NCI-H82 treated with DMSO at 0.1 percent for 48 hours (cell line): Measurements from ENCODE around the gene EPHB2.

Experiments
- DNase-seq: peaks from one replicate; lab custom pipeline; 2025; ENCODE audit not compliant: unreplicated experiment; lab: John Stamatoyannopoulos, UW

Gene EPHB2

DNA sequence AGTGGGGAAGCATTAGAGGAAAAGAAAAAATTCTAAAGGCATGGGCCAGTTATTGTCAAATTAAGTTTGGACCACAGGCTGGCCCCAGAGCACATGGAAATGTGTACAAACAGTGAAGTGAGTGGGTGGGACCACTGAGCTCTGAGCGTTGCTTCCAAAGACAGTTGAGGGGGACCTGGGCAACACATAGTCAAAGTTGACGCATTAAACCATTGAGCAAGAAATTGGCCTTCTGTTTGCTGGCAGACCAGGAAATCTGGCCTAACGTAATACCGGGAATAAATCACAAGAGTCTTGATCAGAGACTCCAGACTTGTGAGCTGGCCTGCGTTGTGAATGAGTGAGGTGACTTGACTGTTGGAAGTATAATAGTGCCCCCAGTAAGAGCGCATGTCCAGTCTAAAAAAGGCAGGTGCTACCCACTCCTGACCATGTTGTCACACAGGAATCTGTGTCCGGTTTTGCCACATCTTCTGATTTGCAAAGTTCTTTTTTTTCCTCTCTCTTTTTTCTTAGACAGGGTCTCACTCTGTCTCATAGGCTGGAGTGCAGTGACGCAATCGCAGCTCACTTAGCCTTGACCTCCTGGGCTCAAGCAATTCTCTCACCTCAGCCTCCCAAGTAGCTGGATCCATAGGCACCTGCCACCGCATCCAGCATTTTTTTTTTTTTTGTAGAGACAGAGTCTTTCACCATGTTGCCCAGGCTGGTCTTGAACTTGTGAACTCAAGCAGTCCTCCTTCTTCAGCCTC is 10.7 kb downstream of the EPHB2 start:
- DNase-seq, result no peak

DNA sequence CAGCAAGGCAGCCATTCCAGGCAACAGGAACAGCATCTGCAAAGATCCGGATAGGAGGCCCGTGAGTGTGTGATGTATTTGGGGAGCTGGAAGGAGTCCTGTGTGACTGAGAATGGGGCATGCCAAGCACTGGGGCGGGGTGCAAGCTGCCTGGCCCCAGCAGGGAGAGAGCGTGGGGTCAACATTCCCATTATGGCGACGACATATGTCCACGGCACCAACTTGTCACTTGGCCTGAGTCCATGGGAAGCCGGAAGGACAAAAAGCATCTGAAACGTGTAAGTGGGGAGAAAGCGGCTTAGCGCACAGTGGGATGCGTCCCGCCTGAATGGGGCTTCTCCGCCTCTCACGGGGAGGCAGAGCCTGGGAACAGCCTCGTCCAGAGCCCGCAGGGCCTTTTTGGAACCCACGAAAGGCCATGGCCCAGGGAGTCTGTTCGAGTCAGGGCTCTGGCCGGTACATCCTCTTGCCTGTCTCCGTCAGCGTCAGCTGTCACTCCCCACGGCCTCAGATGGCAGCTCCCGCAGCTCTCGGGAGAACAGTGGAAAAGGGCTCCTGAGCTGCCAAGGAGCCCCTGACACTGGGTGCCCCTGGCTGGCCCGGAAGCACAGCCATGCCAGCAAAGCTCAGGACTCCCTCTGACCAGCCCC is 12.4 kb downstream of the EPHB2 start:
- DNase-seq, result no peak

DNA sequence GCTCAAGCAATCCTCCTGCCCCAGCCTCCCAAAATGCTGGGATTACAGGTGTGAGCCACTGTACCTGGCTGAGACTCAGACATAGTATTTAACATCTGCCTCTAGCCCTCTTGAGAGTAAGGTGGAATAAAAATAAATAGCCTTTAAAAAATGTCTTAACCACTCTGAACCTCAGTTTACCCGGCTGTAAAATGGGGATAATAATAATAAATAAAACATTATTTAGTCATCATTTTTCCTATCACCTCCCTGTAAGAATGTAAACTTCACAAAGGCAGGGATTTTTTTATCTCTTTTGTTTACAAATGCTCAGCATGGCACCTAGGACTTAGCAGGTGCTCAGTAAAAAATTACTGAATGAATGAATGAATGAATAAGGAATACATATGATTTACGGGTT is 17.2 kb downstream of the EPHB2 start:
- DNase-seq, result no peak

DNA sequence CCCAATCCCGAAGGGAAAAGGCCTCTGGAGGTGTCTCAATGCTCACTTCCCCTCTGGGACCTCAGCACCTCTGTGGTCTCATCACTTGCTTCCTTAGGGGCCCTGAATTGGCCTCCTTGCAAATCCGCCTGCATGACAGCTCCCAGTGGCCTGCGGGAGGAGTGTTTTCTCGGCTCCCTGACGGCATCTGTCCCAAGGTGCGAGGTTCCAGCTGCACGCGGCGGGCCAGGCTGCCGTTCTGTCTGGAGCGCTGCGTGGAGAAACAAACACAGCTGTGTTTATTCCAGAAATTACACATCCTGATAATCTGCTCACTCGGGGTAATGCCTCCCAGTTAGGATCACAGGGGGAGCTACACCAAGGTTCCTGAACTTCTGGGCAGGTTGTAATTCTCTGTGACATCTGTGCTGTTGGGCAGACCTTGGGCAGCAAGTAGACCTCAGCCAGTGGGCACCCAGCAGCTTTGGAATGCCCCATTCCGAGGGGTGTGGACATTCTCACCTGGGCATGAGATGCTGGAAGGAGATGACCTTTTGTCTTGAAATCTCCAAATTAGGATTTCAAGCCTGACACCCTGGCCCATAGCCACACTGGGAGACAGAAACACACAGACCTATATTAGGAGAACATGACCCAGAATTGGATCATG is 18.2 kb downstream of the EPHB2 start:
- DNase-seq, result peak; percentile 41

DNA sequence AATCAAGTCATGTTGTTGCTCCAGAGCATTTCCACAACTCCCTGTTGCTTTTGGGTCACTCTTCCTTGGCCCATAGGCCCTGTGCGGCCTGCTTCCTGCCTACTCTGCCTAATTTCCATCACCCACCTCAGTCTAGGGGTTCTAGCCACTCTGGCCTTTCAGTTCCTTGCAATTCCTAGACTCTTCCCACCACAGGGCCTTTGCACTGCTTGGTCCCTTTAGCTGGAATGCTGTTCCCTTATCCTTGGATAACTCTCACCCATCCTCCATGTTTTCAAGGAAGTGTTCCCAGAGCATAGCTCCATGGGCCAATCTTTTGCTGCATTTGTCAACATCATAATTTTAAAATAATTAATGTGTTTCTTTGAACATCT is 18.7 kb downstream of the EPHB2 start:
- DNase-seq, result no peak

DNA sequence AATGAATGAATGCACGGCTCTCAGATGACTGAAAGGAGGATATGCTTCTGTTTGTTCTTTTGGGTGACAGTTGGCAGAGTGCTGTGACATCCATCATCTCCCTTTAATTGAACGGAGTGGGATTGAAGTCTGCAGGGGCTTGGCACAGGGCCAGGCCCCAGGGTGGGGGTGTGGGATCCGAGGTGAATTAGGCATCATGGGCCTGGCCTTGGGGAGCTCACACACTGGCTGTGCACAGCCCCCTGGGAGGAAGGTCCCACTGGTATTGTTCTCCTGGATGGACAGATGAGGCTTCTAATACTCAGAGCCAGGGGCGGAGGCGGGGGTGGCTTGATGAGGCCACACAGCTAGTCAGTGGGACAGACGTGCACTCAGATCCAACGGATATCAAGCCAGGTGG is 19.3 kb downstream of the EPHB2 start:
- DNase-seq, result peak; percentile 85

DNA sequence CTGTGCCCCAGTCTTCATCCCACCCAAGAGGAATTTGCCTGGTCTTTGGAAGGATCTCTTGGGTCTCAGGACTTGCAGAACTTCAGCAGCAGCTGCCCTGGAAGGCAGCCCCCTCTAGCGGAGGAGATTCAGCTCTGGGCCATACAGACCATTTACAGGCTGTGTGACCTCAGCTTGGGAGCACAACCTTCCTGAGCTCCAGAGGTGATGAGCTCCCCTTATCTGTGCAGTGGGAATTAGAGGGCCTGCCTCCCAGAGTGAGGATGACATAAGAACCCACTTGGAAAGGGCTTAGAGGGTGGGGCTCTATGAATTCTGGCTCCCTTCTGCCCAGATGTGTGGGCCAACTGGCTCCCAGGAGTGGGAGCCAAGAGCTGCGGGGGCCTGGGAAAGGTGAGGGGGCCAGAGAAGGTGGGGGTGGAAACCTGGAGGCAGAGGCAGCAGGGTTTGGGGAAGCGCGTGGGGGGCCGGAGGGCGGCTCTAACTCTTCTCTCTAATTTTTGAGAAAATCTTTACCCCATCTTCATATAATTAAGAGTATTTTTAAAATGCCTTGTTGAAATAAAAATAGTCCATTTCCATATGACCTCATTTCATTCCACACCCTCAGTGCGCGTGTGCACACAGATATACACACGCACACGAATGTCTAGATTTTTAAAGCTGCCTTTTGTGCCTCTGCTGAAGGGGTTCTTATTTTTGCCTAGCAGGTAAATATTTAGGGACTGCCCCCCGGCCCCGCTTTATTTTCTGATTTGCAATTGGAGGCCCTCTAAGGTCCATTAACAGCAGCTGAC is 21.5 kb downstream of the EPHB2 start:
- no peak for DNase-seq

DNA sequence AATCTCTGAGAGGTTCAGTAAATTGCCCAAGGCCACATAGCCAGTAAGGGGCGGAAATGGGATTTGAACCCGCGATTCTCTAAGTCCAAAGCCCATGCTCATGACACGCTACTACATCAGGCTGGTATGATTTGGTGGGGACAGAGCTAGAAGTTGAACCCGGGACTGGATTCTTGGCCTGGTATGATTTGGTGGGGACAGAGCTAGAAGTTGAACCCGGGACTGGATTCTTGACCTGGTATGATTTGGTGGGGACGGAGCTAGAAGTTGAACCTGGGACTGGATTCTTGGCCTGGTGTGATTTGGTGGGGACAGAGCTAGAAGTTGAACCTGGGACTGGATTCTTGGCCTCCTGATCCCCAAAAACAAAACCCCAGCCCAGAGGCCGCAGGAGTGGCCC is 23.0 kb downstream of the EPHB2 start:
- DNase-seq, result no peak

DNA sequence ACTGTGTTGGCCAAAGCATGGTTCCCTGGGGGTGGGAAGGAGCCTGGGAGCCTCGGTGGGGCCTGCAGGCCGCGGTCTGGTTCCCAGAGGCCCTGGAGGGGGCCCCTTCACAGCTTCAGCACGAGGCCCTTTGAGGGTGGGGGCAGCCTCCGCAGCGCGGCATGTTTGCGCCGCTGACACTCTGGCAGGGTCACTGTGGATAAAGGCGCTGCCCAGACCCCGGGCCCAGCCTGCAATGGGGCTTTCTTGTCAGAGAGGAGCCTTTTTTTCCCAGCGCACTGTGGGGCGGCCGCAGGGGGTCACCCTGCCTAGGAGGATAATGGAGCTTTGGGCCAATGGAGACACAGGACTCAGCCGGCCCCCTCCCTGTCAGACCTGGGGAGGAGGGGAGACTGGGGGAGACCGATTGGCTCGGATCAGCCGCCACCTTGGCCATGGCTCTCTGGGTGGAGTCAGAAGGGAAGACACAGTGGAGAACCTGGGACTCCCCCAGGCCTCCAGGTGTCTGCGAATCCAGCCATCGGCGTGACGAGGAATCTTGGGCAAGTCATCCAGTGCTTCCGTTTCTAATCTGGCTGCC is 26.0 kb downstream of the EPHB2 start:
- DNase-seq, result no peak

DNA sequence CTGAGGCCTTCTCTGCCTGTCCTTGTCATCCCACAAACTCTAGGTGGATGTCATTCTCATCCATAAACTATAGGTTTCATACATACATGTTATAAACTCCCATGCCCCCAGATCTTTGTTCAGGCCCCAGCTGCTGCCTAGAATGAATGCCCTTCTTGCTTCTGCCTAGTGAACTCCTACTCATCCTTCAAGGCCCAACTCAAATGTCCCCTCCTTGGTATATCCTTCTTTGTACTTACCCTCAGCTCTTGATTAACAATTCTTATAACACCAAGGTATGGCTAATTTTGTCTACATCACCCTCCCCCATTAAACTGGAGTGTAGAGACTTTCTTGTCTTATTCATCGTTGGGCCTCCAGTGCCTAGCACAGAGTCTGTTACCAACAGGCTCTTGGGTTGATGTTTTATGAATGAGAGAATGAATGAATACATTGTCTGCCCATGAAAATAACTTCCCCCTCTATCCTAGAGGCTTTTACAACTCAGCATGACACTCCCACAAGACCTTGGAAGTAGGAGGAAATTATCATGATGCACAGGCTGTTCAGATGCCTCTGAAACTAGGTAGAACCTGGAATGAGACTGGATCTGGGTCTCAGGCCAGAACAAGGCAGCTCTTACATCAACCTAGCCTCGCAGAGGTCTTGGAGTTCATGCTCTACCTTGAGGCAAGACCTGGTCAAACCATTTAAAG is 26.9 kb downstream of the EPHB2 start:
- no peak for DNase-seq

DNA sequence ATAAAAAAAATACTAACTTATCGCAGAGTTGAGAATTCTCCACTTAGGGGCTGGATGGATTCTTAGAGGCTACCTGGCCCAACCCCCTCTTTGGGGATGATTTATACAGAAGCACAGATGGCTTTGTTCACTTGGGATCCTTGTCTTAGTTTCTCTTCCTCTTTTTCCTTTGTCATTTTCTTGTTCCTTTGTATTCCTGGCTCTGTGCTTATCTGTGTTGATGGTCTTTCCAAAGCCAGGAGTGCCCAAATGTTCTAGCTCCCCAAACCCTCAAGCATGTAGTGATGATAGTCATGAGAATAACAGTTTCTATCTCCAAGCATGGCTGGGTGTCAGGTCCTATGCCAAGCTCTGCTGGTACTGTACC is 27.4 kb downstream of the EPHB2 start:
- no peak for DNase-seq

DNA sequence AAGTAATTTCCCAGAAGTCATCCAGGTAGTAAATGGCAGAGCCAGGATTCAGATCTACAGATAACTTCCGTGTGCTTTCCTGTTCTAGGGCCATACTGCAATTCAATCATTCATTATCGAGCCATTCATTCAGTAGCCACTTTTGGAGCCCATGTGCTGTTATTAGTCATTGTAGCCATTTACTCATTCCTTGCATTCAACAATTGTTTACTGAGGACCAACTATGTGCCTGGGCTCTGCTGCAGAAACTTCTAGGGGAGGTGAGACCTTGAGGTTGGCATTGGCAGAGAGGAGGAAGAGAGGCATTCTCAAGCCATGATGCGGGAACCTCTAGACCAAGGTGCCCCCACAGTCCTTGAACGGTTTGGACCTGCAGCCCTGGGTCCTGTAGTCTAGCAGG is 27.9 kb downstream of the EPHB2 start:
- DNase-seq, result no peak

DNA sequence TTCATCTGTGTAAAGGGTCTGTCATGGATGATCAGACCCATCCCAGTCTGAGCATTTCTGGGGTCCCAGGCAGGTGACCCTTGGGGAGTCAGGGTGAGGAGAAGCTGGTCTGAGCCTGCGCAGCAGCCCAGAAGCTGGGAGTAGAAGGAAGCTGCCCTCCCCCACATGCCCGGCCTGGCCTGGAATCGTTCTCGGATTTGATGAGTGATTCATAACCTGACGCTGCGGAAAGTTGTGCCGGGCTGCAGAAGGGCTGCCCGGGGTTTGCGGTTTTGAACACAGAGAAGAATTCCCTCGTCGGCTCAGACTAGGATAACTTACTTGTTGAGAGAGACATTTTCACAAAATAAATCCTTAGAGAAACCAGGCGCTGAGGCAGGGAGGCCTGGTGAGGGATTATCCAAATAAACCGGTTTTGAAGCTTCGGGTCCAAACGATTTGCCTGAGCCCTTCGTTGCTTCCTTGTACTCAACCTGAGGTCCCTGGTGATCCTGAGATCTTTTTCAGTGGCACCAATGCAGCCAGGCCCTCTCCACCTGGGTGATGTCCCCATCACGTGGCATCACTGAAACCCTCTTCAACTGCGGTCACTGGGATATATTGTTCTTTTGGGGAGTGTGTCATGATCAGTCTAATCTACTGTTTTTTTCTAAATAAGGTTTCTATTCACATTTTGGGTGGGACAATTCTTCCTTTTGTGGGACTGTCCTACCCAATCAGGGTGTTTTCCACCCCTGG is 29.2 kb downstream of the EPHB2 start:
- no peak for DNase-seq

DNA sequence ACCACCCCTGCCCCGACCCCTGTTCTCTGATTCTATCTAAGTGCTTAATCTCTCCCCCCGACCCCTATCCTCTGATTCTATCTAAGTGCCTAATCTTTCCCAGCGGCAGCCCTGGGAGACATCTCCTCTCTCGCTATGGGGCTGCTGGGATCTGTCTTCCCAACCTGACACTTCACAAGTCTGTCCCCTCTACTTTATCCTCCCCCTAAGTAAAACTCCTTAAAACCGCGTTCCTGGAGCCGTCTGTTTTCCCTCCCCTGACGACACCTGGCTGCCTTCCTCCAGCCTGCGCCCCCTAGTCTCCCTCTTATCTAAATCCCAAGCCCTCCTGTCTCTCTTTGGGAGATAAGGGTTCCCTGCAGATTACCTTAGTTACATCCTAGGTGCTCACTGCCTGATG is 30.5 kb downstream of the EPHB2 start:
- peak; percentile 50 for DNase-seq

DNA sequence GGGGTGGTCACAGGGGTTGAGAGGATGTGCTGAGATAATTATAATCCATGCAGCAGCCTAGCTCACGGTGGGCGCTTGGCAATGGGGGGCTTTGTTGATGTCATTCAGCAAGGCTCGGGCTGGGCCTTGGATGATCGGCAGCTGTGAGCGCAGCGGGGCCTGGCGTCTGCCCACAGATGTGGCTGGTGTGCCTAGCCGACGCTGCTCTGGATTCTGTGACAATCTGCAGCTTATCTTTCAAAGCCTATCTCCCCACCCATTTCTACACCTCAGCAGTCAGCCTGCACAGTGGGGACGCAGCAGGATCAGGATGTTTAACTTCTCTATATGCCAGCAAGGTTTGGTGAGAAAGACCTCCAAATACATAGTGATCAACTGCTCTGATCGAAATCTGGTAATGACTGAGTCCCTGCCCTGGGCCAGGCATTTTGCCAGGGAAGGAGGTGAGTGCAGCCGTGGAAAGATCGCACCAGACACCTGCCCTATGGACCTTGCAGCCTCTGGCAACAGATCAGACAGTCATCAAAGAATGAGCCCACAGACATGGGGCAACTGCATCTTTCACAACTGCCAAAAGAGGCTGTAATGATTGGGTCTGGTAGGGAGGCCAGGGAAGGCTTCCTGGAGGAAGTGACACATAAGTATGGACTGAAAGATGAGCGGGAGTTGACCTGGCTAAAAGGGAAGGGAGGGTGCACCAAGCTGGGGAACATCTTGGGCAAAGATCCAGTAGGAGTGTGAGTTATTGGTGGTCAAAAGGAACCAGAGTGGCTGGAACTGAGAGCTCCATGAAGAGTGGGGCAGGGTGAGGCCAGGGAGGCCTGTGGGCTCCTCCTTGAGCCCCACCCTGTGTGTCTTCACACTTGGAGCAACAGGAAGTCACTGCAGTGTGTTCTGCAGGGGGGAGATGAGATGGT is 35.3 kb downstream of the EPHB2 start:
- no peak for DNase-seq

DNA sequence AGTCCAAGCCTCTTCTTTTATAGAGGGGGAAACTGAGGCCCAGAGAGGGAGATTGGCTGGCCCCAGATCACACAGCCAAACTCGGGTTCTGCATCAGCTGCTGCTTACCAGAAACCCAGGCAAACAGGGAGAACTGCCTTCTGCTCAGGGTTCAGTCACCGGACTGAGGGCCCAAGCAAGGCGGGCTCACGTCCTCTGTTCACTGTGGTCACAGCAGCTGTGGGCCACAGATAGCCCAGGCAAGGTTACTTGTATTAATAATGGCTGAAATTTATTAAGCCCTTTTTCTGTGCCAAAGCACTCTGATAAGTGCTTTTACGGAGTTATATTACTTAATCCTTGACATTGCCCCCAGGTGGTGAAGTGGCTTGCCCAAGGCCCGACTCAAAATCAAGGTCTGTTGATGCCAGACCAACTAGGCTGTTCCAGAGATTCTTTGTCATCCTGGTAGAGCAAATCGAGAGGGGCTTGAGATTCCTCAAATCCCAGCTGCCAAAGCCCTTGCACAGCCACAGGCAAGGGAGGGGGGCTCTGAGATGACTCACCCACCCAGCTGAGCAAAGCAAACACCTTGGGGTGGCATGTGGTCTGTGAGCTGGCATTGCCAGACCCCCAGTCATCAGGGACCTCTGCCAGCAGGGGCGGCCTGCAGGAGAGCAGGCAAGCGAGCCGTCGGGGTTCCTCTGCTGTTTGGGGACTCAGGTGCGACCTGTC is 36.5 kb downstream of the EPHB2 start:
- no peak for DNase-seq

DNA sequence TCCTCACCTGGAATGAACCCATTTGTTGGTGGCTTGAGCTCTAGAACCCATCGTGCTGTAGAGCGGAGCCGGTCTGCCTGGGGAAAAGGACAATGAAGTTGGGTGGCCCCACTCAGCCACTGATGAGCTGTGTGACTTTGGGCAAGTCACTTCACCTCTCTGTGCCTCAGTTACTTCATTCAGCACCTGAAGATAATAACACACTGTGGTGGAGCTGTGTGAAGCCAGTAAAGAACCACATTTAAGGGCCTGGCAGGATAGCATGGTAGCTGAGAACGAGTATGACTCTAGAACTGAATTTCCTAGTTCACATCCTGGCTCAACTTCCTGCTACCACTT is 37.1 kb downstream of the EPHB2 start:
- DNase-seq, result no peak

DNA sequence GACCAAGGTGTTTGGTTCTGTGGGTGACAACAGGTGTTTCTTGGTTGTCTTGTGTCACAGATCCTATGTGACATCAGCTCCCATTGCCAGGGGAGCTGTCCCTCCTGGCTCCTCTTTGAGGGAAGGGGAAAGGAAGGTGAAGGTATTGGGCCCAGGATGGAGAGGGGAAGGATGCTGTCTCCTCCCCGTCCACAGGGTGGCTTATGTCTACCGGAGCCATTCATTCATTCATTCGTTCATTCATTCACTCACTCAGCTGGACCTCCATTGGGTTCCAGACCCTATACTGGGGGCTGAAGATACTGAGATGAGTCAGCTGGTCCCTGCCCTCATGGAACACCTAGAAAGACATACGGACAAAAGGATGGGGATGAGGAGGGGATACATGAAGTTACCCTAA is 38.9 kb downstream of the EPHB2 start:
- no peak for DNase-seq
